ENCODE measurements around the gene AP3S2.
"Not testable (repeated sequence)": the region's sequence is repeated elsewhere in the genome, so short reads cannot be mapped to it uniquely, and the experiment has no call there.

Gene AP3S2

DNA sequence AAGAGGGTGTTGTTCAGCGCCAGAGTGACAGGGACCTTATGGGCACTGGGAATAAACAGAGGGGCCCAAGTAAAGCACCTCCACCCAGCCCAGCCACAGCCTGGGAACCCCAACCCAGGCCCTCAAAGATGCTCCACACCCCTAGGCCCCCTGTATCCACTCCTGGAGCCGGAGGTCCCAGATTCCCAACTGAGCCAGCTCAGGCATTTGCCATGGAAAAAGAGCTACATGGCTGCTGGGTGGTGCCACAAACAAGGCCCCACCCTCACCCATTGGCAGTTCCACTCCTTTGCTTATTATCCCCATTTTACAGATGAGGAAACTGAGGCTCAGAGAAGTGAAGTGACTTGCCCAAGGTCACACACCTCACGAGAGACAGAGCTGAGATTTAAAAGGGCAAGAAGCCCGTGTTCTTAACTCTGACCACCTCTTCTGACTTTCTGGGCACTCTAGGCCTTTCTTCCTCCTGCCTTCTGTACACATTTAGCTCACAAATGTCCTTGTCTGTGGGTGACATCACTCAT, 96.1 kb downstream of the AP3S2 start:
- no peak for DNase-seq

DNA sequence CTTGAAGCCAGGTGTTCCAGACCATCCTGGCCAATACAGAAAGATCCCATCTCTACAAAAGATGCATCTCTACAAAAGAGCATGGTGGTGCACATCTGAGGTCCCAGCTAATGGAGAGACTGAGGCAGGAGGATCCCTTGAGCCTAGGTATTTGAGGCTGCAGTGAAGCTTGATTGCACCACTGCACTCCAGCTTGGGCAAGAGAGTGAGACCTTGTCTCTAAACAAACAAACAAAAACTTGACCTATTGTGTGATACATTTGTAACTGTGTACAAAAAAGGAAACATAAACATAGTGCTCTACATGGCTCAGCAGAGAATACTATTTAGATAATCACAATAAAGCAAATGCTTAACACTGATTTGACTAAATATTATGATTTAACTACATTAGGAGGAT, 97.8 kb downstream of the AP3S2 start:
- no peak for DNase-seq

DNA sequence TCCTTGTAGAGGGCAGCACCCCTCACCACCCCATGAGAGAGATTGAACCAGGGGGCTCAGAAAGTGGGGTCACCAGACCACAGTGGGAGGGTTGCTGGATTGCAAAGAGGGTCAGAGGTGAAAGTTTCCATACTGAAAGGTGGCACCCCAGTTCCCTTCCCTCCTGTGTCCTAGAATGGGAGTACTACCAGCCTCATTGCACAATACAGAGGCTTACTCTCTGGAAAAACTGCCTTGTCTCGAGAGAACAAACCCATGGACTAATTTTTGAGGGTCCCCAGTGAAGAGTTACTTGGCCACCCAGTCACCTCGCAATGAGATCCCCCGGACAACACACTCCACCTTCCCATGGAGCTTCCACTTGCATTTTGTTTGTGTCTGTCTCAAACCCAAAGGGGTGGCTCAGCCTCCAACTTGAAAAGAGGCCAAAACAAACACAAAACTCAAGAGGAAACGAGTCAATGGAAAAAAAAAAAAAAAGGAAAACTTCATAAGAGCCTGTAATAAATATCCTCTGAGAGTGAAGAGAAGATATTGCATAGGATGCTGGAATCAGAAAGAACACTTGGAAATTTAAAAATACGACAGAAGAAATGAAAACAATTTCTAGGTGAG, 99.1 kb downstream of the AP3S2 start:
- DNase-seq: no peak

DNA sequence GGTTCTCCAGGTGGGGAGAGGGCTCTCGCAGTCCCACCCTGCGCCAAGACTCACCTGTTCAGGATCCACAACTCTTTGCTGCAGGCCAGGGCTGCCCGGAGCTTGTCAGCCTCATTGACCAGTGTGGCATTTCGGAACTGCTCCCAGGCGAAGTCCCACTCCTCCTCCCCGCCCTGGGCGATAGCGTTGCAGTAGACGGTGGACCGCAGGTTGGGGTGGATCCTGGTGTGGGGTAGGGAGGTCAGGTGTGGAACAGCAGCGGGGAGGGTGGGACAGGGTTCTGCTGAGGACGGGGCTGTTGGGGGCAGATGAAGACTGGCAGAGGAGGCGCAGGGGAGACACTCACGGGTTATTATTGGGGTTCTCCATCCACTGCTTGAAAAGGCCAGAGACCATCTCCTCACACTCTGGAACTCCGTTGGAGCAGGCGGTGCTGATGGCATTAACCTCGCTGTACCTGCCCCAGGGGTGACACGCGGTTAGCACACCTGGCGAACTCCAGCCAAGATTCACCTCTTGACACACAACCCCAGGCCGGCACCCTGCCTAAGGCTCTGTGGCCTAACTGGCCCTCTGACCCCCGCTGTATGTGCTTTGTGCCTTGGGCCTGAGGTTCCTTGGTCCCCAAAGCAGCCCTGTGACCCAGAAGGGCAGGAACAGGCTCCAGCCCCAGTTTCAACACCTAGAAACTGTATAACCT, 101.5 kb downstream of the AP3S2 start:
- DNase-seq: no peak

DNA sequence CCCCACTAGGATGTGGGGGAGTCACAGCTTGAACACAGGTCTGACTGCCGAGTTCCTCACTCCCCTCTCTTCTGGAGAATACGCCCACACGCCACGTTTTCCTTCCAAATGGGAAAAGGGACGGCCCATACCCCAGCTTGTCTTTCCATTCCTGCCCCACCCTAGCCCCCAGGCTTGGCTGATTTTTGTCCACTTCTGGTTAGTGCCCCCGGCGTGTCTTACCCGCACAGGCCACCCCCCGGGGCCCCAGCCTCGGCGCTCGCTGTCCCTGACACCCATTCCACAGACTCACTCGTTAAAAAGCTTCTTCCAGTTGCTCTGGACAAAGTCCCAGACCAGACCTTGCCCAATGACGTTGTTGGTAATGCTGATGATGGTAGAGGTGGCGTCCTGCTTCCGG, 103.1 kb downstream of the AP3S2 start:
- no peak for DNase-seq

DNA sequence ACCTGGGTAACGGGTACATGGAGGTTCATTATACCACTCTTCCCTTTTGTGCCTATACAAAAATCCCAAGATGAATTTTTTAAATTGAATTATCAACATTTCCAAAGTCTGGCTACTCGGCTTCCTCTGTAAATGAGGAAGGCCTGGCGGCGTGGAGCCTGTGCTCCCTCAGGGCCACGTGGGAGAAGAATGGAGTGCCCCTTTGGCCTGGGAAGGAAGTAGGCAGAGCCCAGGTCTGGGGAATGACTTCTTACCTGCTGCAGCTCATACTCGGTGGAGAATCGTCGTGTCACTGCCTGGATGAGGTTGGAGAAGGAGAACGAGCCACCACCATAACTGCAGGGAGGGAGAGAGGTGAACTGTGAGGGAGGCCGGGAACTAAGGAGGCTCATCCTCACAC, 103.6 kb downstream of the AP3S2 start:
- DNase-seq: no peak

DNA sequence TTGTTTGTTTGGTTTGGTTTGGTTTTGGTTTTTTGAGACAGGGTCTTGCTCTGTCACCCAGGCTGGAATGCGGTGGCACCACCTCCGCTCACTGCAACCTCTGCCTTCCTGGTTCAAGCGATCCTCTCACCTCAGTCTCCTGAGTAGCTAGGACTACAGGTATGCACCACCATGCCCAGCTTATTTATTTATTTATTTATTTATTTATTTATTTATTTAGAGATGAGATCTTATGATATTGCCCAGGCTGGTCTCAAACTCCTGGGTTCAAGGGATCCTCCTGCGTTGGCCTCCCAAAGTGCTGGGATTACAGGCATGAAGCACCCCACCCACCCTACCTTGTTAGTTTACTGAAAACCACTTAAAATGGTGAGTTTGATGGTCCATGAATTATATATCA, 105.2 kb downstream of the AP3S2 start:
- DNase-seq: not testable (repeated sequence)

DNA sequence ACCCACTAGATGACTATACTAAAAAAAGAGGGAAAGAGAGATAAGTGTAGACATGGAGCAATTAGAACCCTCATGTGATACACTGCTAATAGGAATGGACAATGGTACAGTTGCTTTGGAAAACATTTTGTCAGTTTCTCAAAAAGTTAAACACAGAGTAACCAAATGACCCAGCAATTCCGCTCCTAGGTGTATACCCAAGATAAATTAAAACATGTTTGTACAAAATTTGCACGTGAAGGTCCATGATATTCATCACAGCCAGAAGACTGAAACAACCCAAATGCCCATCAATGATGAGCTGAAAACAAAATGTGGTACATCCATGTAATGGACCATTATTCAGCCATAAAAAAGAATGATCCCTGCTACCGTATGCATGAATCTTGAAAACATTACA, 105.8 kb downstream of the AP3S2 start:
- no peak for DNase-seq

DNA sequence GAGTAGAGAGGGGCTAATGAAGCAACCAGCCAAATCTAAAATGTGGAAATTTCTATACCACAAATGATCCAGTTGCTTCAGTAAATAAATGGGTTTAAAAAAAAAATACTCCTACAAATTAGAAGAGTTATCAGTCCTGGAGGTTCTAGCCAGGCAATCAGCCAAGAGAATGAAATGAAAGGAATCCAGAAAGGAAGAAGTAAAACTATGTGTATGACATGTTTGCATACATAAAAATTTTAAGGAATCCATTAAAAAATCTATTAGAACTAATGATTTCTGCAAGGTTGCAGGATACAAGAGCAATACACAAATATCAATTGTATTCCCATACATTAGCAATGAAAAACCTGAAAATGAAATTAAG, 108.0 kb downstream of the AP3S2 start:
- no peak for DNase-seq

DNA sequence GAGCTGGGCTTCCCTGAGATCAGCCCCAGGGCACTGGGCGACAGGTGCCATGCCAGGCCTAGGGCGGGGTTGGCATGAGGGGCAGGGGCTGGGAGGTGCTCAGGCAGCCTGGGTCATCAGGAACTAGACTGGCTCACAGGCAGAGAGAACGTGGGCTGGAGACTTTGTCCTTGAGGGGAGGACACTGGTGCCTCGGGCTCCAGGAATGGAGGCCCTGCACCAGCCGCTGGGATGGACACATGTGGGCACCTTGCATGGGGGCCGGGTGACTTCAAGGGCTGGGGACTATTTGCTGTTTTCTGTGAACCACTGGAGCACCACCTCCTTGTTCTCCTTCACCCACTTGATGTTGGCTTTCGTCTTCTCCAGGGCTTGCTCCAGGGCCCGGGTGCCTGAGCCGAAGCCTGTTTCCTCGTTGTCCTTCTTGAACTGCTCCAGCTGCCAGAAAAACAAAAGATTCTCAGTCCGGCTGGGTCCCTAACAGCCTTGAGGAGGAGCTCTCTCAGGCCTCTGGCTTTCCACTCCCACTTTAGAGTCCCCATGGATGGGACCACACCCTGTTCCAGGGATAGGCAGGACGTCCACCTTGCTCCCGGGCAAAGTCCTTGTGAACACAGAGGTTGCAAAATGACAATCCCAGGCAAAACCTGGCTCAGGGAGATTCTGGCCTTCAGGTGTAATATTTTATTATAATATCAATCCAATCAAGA, 108.6 kb downstream of the AP3S2 start:
- no peak for DNase-seq

DNA sequence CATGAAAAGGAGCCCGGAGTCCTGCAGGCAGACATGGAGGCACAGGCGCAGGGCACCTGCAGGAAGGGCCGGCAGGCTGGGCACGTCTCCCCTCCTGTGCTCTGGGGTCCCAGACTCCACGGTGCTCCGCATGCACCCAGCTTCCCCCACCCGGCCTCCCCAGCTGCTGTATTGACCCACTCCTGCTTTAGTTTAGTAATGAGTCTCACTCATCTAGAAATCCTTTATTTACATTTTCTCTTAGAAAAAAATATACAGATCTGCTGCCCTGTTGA, 109.2 kb downstream of the AP3S2 start:
- DNase-seq: no peak

DNA sequence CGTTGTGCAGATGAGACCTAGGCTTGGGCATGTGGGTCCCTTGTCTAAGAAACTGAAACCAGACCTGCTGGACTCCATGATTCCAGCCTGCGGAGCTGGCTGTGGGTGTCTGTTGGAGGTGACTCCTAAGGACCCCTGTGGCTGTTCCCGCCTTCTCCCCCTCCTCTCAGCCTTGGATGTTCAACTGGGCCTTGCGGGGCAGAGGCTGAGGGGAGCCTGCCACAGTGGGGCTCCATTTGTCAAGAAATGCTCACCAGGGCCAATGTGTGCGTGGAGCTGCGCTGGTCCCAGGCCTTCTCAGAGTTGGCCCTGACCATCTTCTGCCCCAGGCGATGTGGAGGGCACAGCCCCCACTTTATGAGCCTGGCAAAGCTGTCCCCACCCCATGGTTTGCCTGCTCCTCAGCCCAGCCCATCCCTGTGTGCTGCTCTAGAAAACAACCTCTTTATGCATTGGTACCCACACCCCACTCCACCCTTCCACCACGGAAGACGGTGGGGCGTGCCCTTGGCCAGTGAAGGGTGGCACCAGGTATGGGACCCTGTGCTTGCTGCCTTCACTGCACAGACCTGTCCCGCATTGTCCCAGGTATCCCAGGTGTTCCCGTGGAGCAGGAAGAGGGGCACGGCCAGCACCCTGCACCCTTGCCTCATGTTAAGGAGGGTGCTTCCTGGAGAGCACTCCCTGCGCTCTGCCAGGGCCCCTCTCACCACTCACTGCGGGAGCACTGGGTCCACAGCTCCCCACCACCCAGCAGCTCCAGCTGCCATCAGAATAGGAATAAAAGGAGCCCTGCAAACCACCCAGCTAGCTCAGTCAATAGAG, 109.7 kb downstream of the AP3S2 start:
- DNase-seq: no peak

DNA sequence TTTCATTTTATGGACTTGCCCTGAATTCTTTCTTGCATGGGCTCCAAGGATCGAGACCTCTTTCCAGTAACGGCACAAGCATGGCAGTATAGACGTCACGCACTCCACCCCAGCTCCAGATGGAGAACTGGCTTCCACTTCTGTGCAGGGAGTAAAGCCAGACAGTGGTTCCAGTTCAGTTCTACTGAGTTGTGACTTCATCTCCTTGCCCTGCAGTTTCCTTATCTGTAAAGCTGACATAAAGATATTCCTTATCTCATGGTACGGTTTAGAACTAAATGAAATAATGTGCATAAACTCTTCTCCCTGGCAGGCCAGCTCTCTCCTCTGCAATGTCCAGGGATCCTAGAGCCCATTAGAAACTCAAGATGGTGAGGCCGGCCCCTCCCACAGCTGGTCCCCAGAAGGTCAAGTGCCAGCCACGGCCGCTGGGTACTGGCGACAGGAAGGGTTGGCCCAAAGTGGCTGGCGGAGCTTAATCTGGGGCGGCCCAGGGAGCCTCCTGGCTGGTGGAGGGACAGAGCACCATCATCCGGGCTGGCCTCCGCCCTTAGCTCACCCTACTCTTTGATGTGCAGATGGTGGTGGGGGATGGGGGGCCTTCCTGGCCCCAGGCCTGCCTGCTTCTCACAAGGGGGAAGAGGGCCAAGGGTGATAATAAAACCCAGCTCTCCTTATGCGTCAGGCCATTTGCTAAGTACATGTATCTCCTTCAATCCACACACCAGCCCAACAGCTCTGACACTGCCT, 110.5 kb downstream of the AP3S2 start:
- DNase-seq: no peak

DNA sequence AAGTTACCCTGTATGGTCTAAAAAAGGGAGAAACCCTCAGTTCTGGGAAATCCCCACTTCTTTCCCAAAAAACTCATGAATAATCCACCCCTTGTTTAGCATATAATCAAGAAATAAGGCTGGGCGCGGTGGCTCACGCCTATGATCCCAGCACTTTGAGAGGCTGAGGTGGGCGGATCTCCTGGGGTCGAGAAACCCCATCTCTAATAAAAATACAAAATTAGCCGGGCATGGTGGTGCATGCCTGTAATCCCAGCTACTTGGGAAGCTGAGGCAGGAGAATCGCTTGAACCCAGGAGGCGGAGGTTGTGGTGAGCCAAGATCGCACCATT, 111.2 kb downstream of the AP3S2 start:
- DNase-seq: not testable (repeated sequence)

DNA sequence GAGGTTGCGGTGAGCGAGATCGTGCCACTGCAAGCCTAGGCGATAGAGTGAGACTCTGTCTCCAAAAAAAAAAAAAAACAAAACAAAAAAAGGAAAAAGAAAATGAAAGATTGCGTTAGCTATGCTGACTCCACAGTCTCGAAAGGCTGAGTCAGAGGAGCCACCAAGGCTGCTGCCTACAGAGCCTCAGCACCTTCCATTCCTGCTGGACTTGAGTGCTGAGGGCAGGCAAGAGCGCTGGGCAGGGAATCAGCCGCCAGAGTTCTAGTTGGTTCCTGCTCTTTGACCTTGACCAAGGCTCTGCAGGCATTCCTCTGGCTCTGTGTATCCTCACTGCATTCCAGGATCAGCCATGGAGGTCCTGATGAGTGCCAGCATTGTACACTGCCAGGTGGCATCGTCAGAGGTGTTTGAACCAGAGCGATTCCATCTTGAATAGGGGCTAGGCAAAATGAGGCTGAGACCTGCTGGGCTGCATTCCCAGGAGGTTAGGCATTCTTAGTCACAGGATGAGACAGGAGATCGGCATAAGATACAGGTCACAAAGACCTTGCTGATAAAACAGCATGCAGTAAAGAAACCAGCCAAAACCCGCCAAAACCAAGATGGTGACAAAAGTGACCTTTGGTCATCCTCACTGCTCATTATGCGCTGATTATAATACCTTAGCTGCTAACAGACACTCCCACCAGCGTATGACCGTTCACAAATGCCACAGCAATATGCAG, 111.7 kb downstream of the AP3S2 start:
- no peak for DNase-seq

DNA sequence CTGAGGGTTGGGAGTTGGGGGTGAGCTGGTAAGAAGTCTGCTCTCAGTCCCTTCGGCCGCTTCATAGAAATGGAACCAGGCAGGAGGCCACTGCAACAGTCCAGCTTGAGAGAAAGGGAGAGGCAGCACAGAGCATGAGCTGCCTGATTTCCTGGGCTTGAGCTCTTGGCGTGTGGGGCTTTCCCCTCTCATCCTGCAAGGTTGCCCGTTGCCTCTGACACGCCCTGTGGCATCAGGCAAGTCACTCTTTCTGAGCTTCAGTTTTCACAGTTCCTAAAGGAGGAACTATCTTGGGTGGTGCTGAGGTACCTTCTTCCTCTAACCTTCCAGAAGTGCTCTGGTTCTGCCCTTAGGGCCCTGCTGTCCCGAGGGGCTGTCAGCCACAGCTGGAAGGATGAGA, 112.7 kb downstream of the AP3S2 start:
- DNase-seq: no peak

DNA sequence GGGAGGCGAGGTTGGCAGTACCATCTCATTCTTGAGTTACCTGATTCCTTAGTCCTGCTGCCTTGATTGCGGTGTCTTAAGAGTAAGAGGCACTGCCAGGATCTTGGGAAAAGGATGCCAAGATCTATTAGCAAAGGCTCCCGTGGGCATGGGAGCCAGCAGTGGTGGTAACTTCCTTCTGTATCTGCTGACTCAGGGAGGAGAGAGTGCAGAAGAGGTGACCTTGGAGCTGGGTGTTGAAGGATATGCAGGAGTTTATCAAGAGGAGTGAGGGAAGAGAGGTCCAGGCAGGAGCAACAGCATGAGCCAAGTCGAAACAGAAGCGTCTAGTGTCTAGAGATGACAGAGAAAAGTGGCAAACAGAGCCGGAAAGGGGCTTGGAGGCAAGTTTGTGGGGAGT, 113.2 kb downstream of the AP3S2 start:
- DNase-seq: no peak
